A673 (cell line): ENCODE data around the gene PRAC2.

Experiments
- EZH2 ChIP-seq: fragments of 200-600 bp; sonication (generic); IDR thresholded peaks from 2 replicates; pipeline ENCODE4 v1.6.1; 2017; ENCODE audit warnings: borderline replicate concordance, low read depth, mild to moderate bottlenecking, mixed read lengths, antibody characterized with exemption, low read length; ENCODE audit not compliant: poor library complexity, severe bottlenecking
- TF ChIP-seq, protein P1 (sequence below): fragments of 300-800, 200-600 bp; sonication (generic); conservative IDR thresholded peaks from 2 replicates; pipeline ENCODE4 v1.5.1; 2017; ENCODE audit warnings: low read depth, mild to moderate bottlenecking, antibody characterized with exemption, low read length, moderate library complexity, mixed read lengths

DNA sequence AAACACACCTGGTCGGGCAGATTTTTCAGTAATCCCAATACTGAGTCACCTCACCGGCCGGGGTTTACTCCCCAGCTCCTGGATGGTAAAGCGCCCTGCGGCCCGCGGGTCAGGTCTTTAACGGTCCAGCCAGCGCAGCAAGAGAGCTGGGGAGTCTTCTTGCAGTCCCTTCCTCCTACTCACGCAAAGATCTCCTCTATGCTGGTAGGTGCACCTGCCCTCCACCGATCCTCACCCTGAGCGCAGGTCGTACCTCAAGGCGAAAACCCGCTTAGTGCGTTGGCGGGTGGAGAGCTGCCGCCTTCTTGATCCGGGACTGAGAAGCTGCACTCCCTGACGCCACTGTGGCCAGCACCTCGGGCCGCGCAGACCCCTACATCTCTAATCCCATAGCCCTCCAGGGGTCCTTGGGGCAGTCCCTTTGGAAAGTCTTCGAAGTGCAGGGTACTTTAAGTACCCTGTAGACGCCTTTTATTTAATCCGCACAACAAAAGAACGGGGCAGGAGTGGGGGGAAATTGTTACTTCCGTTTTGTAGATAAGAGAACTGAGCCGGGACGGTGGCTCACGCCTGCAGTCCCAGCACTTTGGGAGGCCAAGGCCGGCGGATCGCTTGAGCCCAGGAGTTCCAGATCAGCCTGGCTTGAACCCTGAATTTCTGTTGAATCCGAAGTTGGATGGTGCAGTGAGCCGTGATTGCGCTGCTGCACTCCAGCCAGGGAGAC lies 16.0 kb downstream of the PRAC2 start:
- TF ChIP-seq, protein P1, sequence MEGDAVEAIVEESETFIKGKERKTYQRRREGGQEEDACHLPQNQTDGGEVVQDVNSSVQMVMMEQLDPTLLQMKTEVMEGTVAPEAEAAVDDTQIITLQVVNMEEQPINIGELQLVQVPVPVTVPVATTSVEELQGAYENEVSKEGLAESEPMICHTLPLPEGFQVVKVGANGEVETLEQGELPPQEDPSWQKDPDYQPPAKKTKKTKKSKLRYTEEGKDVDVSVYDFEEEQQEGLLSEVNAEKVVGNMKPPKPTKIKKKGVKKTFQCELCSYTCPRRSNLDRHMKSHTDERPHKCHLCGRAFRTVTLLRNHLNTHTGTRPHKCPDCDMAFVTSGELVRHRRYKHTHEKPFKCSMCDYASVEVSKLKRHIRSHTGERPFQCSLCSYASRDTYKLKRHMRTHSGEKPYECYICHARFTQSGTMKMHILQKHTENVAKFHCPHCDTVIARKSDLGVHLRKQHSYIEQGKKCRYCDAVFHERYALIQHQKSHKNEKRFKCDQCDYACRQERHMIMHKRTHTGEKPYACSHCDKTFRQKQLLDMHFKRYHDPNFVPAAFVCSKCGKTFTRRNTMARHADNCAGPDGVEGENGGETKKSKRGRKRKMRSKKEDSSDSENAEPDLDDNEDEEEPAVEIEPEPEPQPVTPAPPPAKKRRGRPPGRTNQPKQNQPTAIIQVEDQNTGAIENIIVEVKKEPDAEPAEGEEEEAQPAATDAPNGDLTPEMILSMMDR = no peak
- TF ChIP-seq EZH2 = no peak
